NCI-H345 treated with DMSO at 0.1 percent for 48 hours (cell line): ENCODE data around the gene TNS1.

Experiments
- DNase-seq: peaks from one replicate; lab custom pipeline; 2025; ENCODE audit not compliant: unreplicated experiment; lab: John Stamatoyannopoulos, UW

Gene TNS1

GRCh38 chr2:217930761-217931563 lies 71.8 kb downstream of the TNS1 start:
- DNase-seq = no peak

- no peak for DNase-seq
Observed at GRCh38 chr2:217929757-217930707, 72.8 kb downstream of the TNS1 start.

GRCh38 chr2:217929272-217929671 lies 73.5 kb downstream of the TNS1 start:
- DNase-seq = no peak

- DNase-seq = peak; percentile 22
Observed at GRCh38 chr2:217928324-217929181, 74.2 kb downstream of the TNS1 start.

- no peak for DNase-seq
Observed at GRCh38 chr2:217927601-217928323, 75.0 kb downstream of the TNS1 start.

- no peak for DNase-seq
Observed at GRCh38 chr2:217926801-217927200, 76.0 kb downstream of the TNS1 start.

GRCh38 chr2:217924346-217924901 lies 78.4 kb downstream of the TNS1 start:
- no peak for DNase-seq

- no peak for DNase-seq
Observed at GRCh38 chr2:217923007-217923686, 79.6 kb downstream of the TNS1 start.

- no peak for DNase-seq
Observed at GRCh38 chr2:217922101-217923006, 80.4 kb downstream of the TNS1 start.

GRCh38 chr2:217920879-217921603 lies 81.8 kb downstream of the TNS1 start:
- no peak for DNase-seq

- no peak for DNase-seq
Observed at GRCh38 chr2:217919781-217920351, 82.9 kb downstream of the TNS1 start.

GRCh38 chr2:217919204-217919603 lies 83.6 kb downstream of the TNS1 start:
- DNase-seq = no peak

GRCh38 chr2:217918308-217919024 lies 84.3 kb downstream of the TNS1 start:
- no peak for DNase-seq

- no peak for DNase-seq
Observed at GRCh38 chr2:217916504-217917254, 86.1 kb downstream of the TNS1 start.

GRCh38 chr2:217915706-217916105 lies 87.1 kb downstream of the TNS1 start:
- no peak for DNase-seq

GRCh38 chr2:217914878-217915277 lies 87.9 kb downstream of the TNS1 start:
- DNase-seq = no peak
